Measurements from ENCODE around the gene AJM1. TPM values are rescaled to one million over a fixed set of nuclear protein-coding genes. Genes with fewer than 3 reads are reported as not detected.

Gene AJM1
- total and polyA plus RNA-seq, 9 donors: 0.48 to 2.4 (median 1.2) TPM; not detected in 1

GRCh38 chr9:136857166-136857565 lies 14.9 kb downstream of the AJM1 start:
- H3K27me3 ChIP-seq: no peaks in the 10 kb centered on the region
- intact Hi-C loops (cut with DNase I): no loop called here
- no peak overlapping the region for H3K4me3 ChIP-seq
- 70 to 79% (median 71%) methylated on average over 14 to 19 of the region's 19 CpGs for WGBS, 3 donors
- no peaks in the 10 kb centered on the region for H3K36me3 ChIP-seq
- TF ChIP-seq CTCF (IDR thresholded peaks at IDR 0.05) (no peak), POLR2A (IDR thresholded peaks at IDR 0.05) (no peak), EP300 (IDR thresholded peaks at IDR 0.05) (no peak)
- peaks cover 3% of the 10 kb centered on the region for H3K4me1 ChIP-seq (ENCODE audit: insufficient read depth)
- H3K9me3 ChIP-seq: no peaks in the 10 kb centered on the region
- DNase-seq: peak in 3 of 5 donors; percentile 21 to 39 (median 23)
- H3K27ac ChIP-seq: no peak overlapping the region

GRCh38 chr9:136857581-136858412 lies 15.5 kb downstream of the AJM1 start:
- Histone ChIP-seq H3K27ac (no peak overlapping the region), H3K4me3 (no peak overlapping the region), H3K4me1 (ENCODE audit: insufficient read depth) (peaks cover 3% of the 10 kb centered on the region), H3K27me3 (no peaks in the 10 kb centered on the region), H3K36me3 (no peaks in the 10 kb centered on the region), H3K9me3 (no peaks in the 10 kb centered on the region)
- TF ChIP-seq EP300 (IDR thresholded peaks at IDR 0.05) (no peak), POLR2A (IDR thresholded peaks at IDR 0.05) (no peak), CTCF (IDR thresholded peaks at IDR 0.05) (no peak)
- intact Hi-C loops (cut with DNase I): no loop called here
- peak in 4 of 5 donors; percentile 15 to 39 (median 30) for DNase-seq
- WGBS, 3 donors: 68 to 77% (median 69%) methylated on average over 25 to 28 of the region's 29 CpGs

GRCh38 chr9:136858452-136858843 lies 16.2 kb downstream of the AJM1 start:
- no peak overlapping the region for H3K27ac ChIP-seq
- H3K4me3 ChIP-seq: no peak overlapping the region
- no peaks in the 10 kb centered on the region for H3K36me3 ChIP-seq
- peaks cover 3% of the 10 kb centered on the region for H3K4me1 ChIP-seq (ENCODE audit: insufficient read depth)
- no peaks in the 10 kb centered on the region for H3K9me3 ChIP-seq
- 85 to 92% (median 89%) methylated on average over 11 to 15 of the region's 15 CpGs for WGBS, 3 donors
- DNase-seq: peak in 3 of 5 donors; percentile 17 to 21 (median 20)
- H3K27me3 ChIP-seq: no peaks in the 10 kb centered on the region
- intact Hi-C loops (cut with DNase I): no loop called here
- TF ChIP-seq EP300 (IDR thresholded peaks at IDR 0.05) (no peak), POLR2A (IDR thresholded peaks at IDR 0.05) (no peak), CTCF (IDR thresholded peaks at IDR 0.05) (no peak)

- Histone ChIP-seq H3K27me3 (no peaks in the 10 kb centered on the region), H3K27ac (no peak overlapping the region), H3K4me3 (no peak overlapping the region), H3K4me1 (ENCODE audit: insufficient read depth) (peaks cover 3% of the 10 kb centered on the region), H3K9me3 (no peaks in the 10 kb centered on the region), H3K36me3 (no peaks in the 10 kb centered on the region)
- peak in 4 of 5 donors; percentile 40 to 64 (median 48) for DNase-seq
- WGBS, 3 donors: 62 to 82% (median 62%) methylated on average over 13 to 20 of the region's 20 CpGs
- no peak for TF ChIP-seq CTCF (IDR thresholded peaks at IDR 0.05)
- TF ChIP-seq EP300 (IDR thresholded peaks at IDR 0.05): no peak
- no peak for TF ChIP-seq POLR2A (IDR thresholded peaks at IDR 0.05)
- intact Hi-C loops (cut with DNase I): no loop called here
These were observed 16.8 kb downstream of the AJM1 start for GRCh38 chr9:136858844-136859757.

Measured in ovary (tissue), 9 donors.